Stimulated activated naive CD8-positive, alpha-beta T cell treated with anti-CD3 and anti-CD28 coated beads, Interleukin-15, Interleukin-2, amounts not matched to agents 100 U/mL and 50 U/mL, for 24 hours (primary cell): ENCODE results near the gene ERP44.
"Not testable (repeated sequence)": the region's sequence is repeated elsewhere in the genome, so short reads cannot be mapped to it uniquely, and the experiment has no call there.

Experiments
- ATAC-seq: fragments of 150-1000 bp; cut with Tn5 transposase; one replicate; pipeline ENCODE4 v1.10.0; 2021
- DNase-seq: peaks from one replicate; pipeline ENCODE4 v3.0.0; 2021

Gene ERP44

GRCh38 chr9:100098887-100099721 lies at the start of gene ERP44, which contains the start of gene INVS:
ERP44 (minus strand) TSS chr9:100099000; CDS start chr9:100098840, 160 bp downstream.
INVS (plus strand) TSS chr9:100099243; CDS start chr9:100104522, 5,279 bp downstream.
- peak; percentile 100 for ATAC-seq

GRCh38 chr9:100145976-100146375 lies 47.2 kb upstream of the ERP44 start:
- ATAC-seq, DNase-seq: not testable (repeated sequence)

More at GRCh38 chr9:100098887-100099721, at the start of gene ERP44, which contains the start of gene INVS:
- DNase-seq = peak; percentile 95

- not testable (repeated sequence) for ATAC-seq, DNase-seq
These were observed 46.6 kb upstream of the ERP44 start for GRCh38 chr9:100145167-100145934.

GRCh38 chr9:100141862-100142261 lies 43.1 kb upstream of the ERP44 start:
- ATAC-seq, DNase-seq: not testable (repeated sequence)

- DNase-seq, ATAC-seq: not testable (repeated sequence)
These were observed 41.5 kb upstream of the ERP44 start for GRCh38 chr9:100140303-100140702.

- DNase-seq, ATAC-seq: not testable (repeated sequence)
These were observed 38.0 kb upstream of the ERP44 start for GRCh38 chr9:100136799-100137198.

GRCh38 chr9:100134731-100135130 lies 35.9 kb upstream of the ERP44 start:
- ATAC-seq (peak; percentile 46), DNase-seq (no peak)

GRCh38 chr9:100131875-100132430 lies 33.2 kb upstream of the ERP44 start:
- DNase-seq (no peak), ATAC-seq (no peak)

GRCh38 chr9:100131216-100131615 lies 32.4 kb upstream of the ERP44 start:
- no peak for DNase-seq
- no peak for ATAC-seq

- ATAC-seq = no peak
- DNase-seq = no peak
These were observed 31.0 kb upstream of the ERP44 start for GRCh38 chr9:100129772-100130171.

GRCh38 chr9:100126423-100126822 lies 27.6 kb upstream of the ERP44 start:
- DNase-seq = no peak

GRCh38 chr9:100125910-100126309 lies 27.1 kb upstream of the ERP44 start:
- DNase-seq = no peak
- ATAC-seq = no peak

More at GRCh38 chr9:100126423-100126822, 27.6 kb upstream of the ERP44 start:
- no peak for ATAC-seq

- ATAC-seq (no peak), DNase-seq (no peak)
These were observed 26.4 kb upstream of the ERP44 start for GRCh38 chr9:100125236-100125635.

GRCh38 chr9:100120286-100120685 lies 21.5 kb upstream of the ERP44 start:
- ATAC-seq = peak; percentile 66
- no peak for DNase-seq

GRCh38 chr9:100117316-100117715 lies 18.5 kb upstream of the ERP44 start:
- ATAC-seq = no peak
- no peak for DNase-seq

GRCh38 chr9:100112677-100113336 lies 14.0 kb upstream of the ERP44 start:
- DNase-seq (no peak), ATAC-seq (no peak)

- ATAC-seq = no peak
- DNase-seq = no peak
These were observed 12.4 kb upstream of the ERP44 start for GRCh38 chr9:100111235-100111634.

GRCh38 chr9:100108559-100108958 lies 9.8 kb upstream of the ERP44 start:
- no peak for ATAC-seq
- DNase-seq = no peak

GRCh38 chr9:100106616-100107015 lies 7.8 kb upstream of the ERP44 start:
- ATAC-seq = peak; percentile 34
- no peak for DNase-seq

GRCh38 chr9:100105861-100106260 lies 7.1 kb upstream of the ERP44 start:
- ATAC-seq (peak; percentile 75), DNase-seq (no peak)

GRCh38 chr9:100104314-100104713 lies 5.5 kb upstream of the ERP44 start:
- ATAC-seq = no peak

GRCh38 chr9:100101608-100102007 lies 2.8 kb upstream of the ERP44 start:
- DNase-seq (no peak), ATAC-seq (no peak)

More at GRCh38 chr9:100104314-100104713, 5.5 kb upstream of the ERP44 start:
- no peak for DNase-seq
